Left ventricle myocardium superior (tissue), 1 donor: ENCODE measurements around the gene SNCA. TPM values are rescaled to one million over a fixed set of nuclear protein-coding genes. Genes with fewer than 3 reads are reported as not detected.

Experiments used
- total RNA-seq: library from RNA; stranded (reverse); fragmentation: NEBNext Ultra II Directional; extraction: Animal tissue kit (Norgen Biotek cat#: 25700); gene quantifications from one replicate; pipeline ENCODE4 v1.2.1, GENCODE V29; 2021
- donor health status: DM: no; HTN: yes; CAD: no; lungs with severe emphysema.

The SNCA gene
- total RNA-seq, 1 donor from 2014 or later, result 4.6 TPM

Other genes with a start within 250 kb of the SNCA start
- gene MMRN1, start 57.7 kb upstream of the SNCA start, total RNA-seq, result 10.1 TPM